H1 (cell line): Measurements from ENCODE around the gene FBXO28. TPM values are rescaled to one million over a fixed set of nuclear protein-coding genes. Genes with fewer than 3 reads are reported as not detected.

Experiments used
- CTCF ChIA-PET: fragments of 300-600 bp; sonication (Branson Sonifier 250); formaldehyde crosslinking; loops from one replicate; lab custom pipeline; 2021; ENCODE audit not compliant: partially characterized antibody; lab: Charles Lee
- POLR2A ChIA-PET: fragments of 300-600 bp; sonication (Branson Sonifier 250); formaldehyde crosslinking; loops from one replicate; lab custom pipeline; 2021; ENCODE audit warnings: inconsistent platforms; ENCODE audit not compliant: partially characterized antibody; lab: Charles Lee
- DNase-seq, 2 experiments: peaks; one replicate each; pipeline versions ENCODE4 v3.0.0 to v3.0.0-alpha.2; 2010 to 2022; ENCODE audit warnings: low spot score in 2 of 2, low read depth in 1 of 2, mixed read lengths in 1 of 2
- FAIRE-seq: peaks from 2 replicates; lab custom pipeline; 2011; peaks lifted over from hg19 to GRCh38; lab: Jason Lieb, UNC
- H2AFZ ChIP-seq: 2 replicates; pipeline ENCODE4 v1.8.1; 2012; ENCODE audit warnings: low read length, inconsistent platforms
- H2AK5ac ChIP-seq: 2 replicates; pipeline ENCODE4 v1.6.1; 2013; ENCODE audit warnings: low read depth, low read length
- H2BK120ac ChIP-seq: replicated peaks from 2 replicates; pipeline ENCODE3; 2013; ENCODE audit warnings: low read depth, low read length, inconsistent platforms
- H2BK12ac ChIP-seq: 2 replicates; pipeline ENCODE4 v1.6.1; 2013; ENCODE audit warnings: low read depth, low read length
- H2BK15ac ChIP-seq: 2 replicates; pipeline ENCODE4 v1.6.1; 2013; ENCODE audit warnings: low read length
- H2BK20ac ChIP-seq: 2 replicates; pipeline ENCODE4 v1.6.1; 2013; ENCODE audit warnings: low read length
- H2BK5ac ChIP-seq: 2 replicates; pipeline ENCODE4 v1.6.1; 2013; ENCODE audit warnings: low read depth, low read length
- H3K14ac ChIP-seq: 2 replicates; pipeline ENCODE4 v1.6.1; 2013; ENCODE audit warnings: inconsistent platforms; ENCODE audit not compliant: insufficient read length
- H3K18ac ChIP-seq: 2 replicates; pipeline ENCODE4 v1.6.1; 2013; ENCODE audit warnings: low read length; ENCODE audit errors: extremely low read depth
- H3K23ac ChIP-seq: 2 replicates; pipeline ENCODE4 v1.6.1; 2013; ENCODE audit warnings: inconsistent platforms; ENCODE audit not compliant: insufficient read length
- H3K23me2 ChIP-seq: 2 replicates; pipeline ENCODE4 v1.6.1; 2013; ENCODE audit warnings: low read depth, low read length
- H3K27ac ChIP-seq: 2 replicates; pipeline ENCODE4 v1.6.1; 2011; ENCODE audit warnings: low read depth, low read length, inconsistent platforms
- H3K27me3 ChIP-seq, 4 experiments: replicated peaks in 1 of 4; 1 replicate in 1 of 4; 2 replicates in 3 of 4; pipeline versions ENCODE4 v1.6.1 to v1.8.1; 2011 to 2013; ENCODE audit warnings: low read length in 3 of 4, mild to moderate bottlenecking in 3 of 4, inconsistent platforms in 2 of 4, mixed read lengths in 2 of 4, moderate library complexity in 1 of 4; ENCODE audit not compliant: control insufficient read depth in 3 of 4, insufficient read depth in 3 of 4; ENCODE audit errors: extremely low read depth in 1 of 4
- H3K36me3 ChIP-seq, 4 experiments: 2 replicates each; pipeline versions ENCODE4 v1.6.1 to v1.8.1; 2011 to 2013; ENCODE audit warnings: mild to moderate bottlenecking in 4 of 4, low read length in 3 of 4, moderate library complexity in 2 of 4, control low read depth in 1 of 4, inconsistent platforms in 1 of 4; ENCODE audit not compliant: insufficient read depth in 4 of 4, control insufficient read depth in 2 of 4
- H3K4ac ChIP-seq: replicated peaks from 2 replicates; pipeline ENCODE3; 2013; ENCODE audit warnings: low read length, low read depth, mixed read lengths, inconsistent platforms; ENCODE audit not compliant: insufficient read length
- H3K4me1 ChIP-seq, 4 experiments: replicated peaks in 1 of 4; 1 replicate in 1 of 4; 2 replicates in 3 of 4; pipeline versions ENCODE4 v1.6.1 to v1.8.1; 2011 to 2013; ENCODE audit warnings: low read length in 3 of 4, inconsistent platforms in 2 of 4, mixed read lengths in 1 of 4; ENCODE audit not compliant: insufficient read depth in 4 of 4, control insufficient read depth in 3 of 4
- H3K4me2 ChIP-seq, 2 experiments: 2 replicates each; pipeline versions ENCODE4 v1.6.1 to v1.8.1; 2011 to 2013; ENCODE audit warnings: low read depth in 2 of 2, low read length in 2 of 2, control low read depth in 1 of 2, inconsistent platforms in 1 of 2, mild to moderate bottlenecking in 1 of 2; ENCODE audit not compliant: insufficient read depth in 1 of 2
- H3K4me3 ChIP-seq, 4 experiments: fragments of 200-600, 300-600 bp in 1 of 4; sonication (generic), shearing (Covaris generic), sonication (Bioruptor Twin) in 1 of 4; 2 replicates each; pipeline versions ENCODE4 v1.5.1 to v1.8.1; 2011 to 2016; ENCODE audit warnings: low read length in 4 of 4, low read depth in 3 of 4, control low read depth in 2 of 4, inconsistent platforms in 2 of 4, mild to moderate bottlenecking in 2 of 4, mixed read lengths in 1 of 4, moderate library complexity in 1 of 4; ENCODE audit not compliant: insufficient read depth in 2 of 4; ENCODE audit errors: extremely low read depth in 1 of 4
- H3K56ac ChIP-seq: replicated peaks from 2 replicates; pipeline ENCODE3; 2013; ENCODE audit warnings: low read depth, mild to moderate bottlenecking, mixed read lengths, low read length, inconsistent platforms; ENCODE audit not compliant: insufficient read length
- H3K79me1 ChIP-seq: 2 replicates; pipeline ENCODE4 v1.6.1; 2013; ENCODE audit warnings: low read depth, low read length, control low read depth
- H3K79me2 ChIP-seq, 2 experiments: 2 replicates each; pipeline versions ENCODE4 v1.6.1 to v1.8.1; 2012 to 2013; ENCODE audit warnings: low read length in 2 of 2, mild to moderate bottlenecking in 2 of 2, inconsistent platforms in 1 of 2; ENCODE audit not compliant: insufficient read depth in 2 of 2, control insufficient read depth in 1 of 2
- H3K9ac ChIP-seq, 4 experiments: replicated peaks in 1 of 4; 1 replicate in 1 of 4; 2 replicates in 3 of 4; pipeline versions ENCODE4 v1.6.1 to v1.8.1; 2011 to 2013; ENCODE audit warnings: low read depth in 3 of 4, low read length in 3 of 4, control low read depth in 2 of 4, mild to moderate bottlenecking in 2 of 4, moderate library complexity in 2 of 4, inconsistent platforms in 1 of 4; ENCODE audit errors: extremely low read depth in 1 of 4
- H3K9me3 ChIP-seq, 2 experiments: 2 replicates each; pipeline versions ENCODE4 v1.6.1 to v1.8.1; 2012 to 2013; ENCODE audit warnings: mild to moderate bottlenecking in 2 of 2, moderate library complexity in 2 of 2, control low read depth in 1 of 2, inconsistent platforms in 1 of 2, low read depth in 1 of 2, low read length in 1 of 2, mixed read lengths in 1 of 2; ENCODE audit not compliant: insufficient read depth in 2 of 2
- H4K20me1 ChIP-seq, 2 experiments: replicated peaks in 1 of 2; 2 replicates each; pipeline versions ENCODE3 to v1.8.1; 2011 to 2013; ENCODE audit warnings: inconsistent platforms in 2 of 2, low read length in 2 of 2, mild to moderate bottlenecking in 1 of 2; ENCODE audit not compliant: insufficient read depth in 2 of 2, control insufficient read depth in 1 of 2
- H4K5ac ChIP-seq: 2 replicates; pipeline ENCODE4 v1.6.1; 2013; ENCODE audit warnings: low read length, low read depth, mixed read lengths, inconsistent platforms; ENCODE audit not compliant: insufficient read length
- H4K8ac ChIP-seq: 2 replicates; pipeline ENCODE4 v1.8.0; 2013; ENCODE audit warnings: mild to moderate bottlenecking, moderate library complexity, low read length, inconsistent platforms; ENCODE audit not compliant: insufficient read depth; ENCODE audit errors: extremely low read depth
- H4K91ac ChIP-seq: replicated peaks from 2 replicates; pipeline ENCODE3; 2013; ENCODE audit warnings: low read length, mixed read lengths, inconsistent platforms; ENCODE audit not compliant: insufficient read length
- HDAC2 ChIP-seq, 2 experiments: fragments of 300-600 bp in 1 of 2; sonication (generic) in 1 of 2; IDR thresholded peaks; 2 replicates each; pipeline ENCODE4 v1.6.1; 2011 to 2012; ENCODE audit warnings: low read depth in 2 of 2, low read length in 2 of 2, mild to moderate bottlenecking in 2 of 2, moderate library complexity in 2 of 2, borderline replicate concordance in 1 of 2, inconsistent platforms in 1 of 2
- WGBS, 2 experiments: shearing (Covaris generic) in 1 of 2; methylation state at CpG; one replicate each; pipeline versions ENCODE4 v1.1.6 to v1.1.7; 2013 to 2015; ENCODE audit warnings: low lambda C conversion rate in 2 of 2, mixed read lengths in 2 of 2, inconsistent platforms in 1 of 2, low coverage in 1 of 2, missing lambda C conversion rate in 1 of 2; ENCODE audit not compliant: insufficient replicate concordance in 2 of 2, insufficient coverage in 1 of 2, insufficient read length in 1 of 2; ENCODE audit errors: extremely low coverage in 1 of 2, missing lambda C conversion rate in 1 of 2; 5-methylcytosine and 5-hydroxymethylcytosine counted together
- polyA plus RNA-seq, 7 experiments: library from polyadenylated mRNA; depleted of rRNA in 3 of 7; stranded (reverse) in 5 of 7; unstranded in 2 of 7; fragments of >200 nt in 5 of 7; fragments of 200-250 nt in 2 of 7; gene quantifications; 1 replicate in 5 of 7; 2 replicates in 1 of 7; 4 replicates in 1 of 7; pipeline versions ENCODE4 v1.2.1 to v1.2.3, GENCODE V29; 2011 to 2013; ENCODE audit warnings: missing spikeins in 2 of 7, mixed read lengths in 2 of 7
- total RNA-seq: library from RNA; stranded (reverse); fragmentation: NEBNext Ultra II Directional; extraction: Animal tissue kit (Norgen Biotek cat#: 25700); gene quantifications from 2 replicates; pipeline ENCODE4 v1.2.1, GENCODE V29; 2021

The FBXO28 gene
- total and polyA plus RNA-seq, 2 of the 8 experiments (the other 6 are each of a cell fraction or from before 2014, with no cell fraction given) = 10.3 to 42.5 TPM

GRCh38 chr1:224141693-224142092 is 27.8 kb downstream of the FBXO28 start:
- Histone ChIP-seq H3K4me2 (no peak overlapping the region), H3K56ac (no peak overlapping the region), H3K36me3 (peaks cover 3 to 30% (median 15%) of the 10 kb centered on the region in 4 experiments; a peak in 7 of 8 replicates), H4K91ac (no peak overlapping the region), H3K27me3 (no peaks in the 10 kb centered on the region), H2BK20ac (no peak overlapping the region), H3K18ac (no peak overlapping the region), H3K4ac (no peak overlapping the region), H3K4me1 (no peaks in the 10 kb centered on the region), H2BK5ac (no peak overlapping the region), H3K9ac (no peak overlapping the region), H3K14ac (no peak overlapping the region), H3K79me1 (no peaks in the 10 kb centered on the region; the same call in 1 of the 2 replicates), H4K5ac (no peak overlapping the region), H2BK120ac (no peak overlapping the region), H2BK12ac (no peak overlapping the region), H2BK15ac (no peak overlapping the region), H3K27ac (no peak overlapping the region), H3K4me3 (no peak overlapping the region), H3K9me3 (no peaks in the 10 kb centered on the region), H4K8ac (no peak overlapping the region), H3K23ac (no peak overlapping the region), H2AK5ac (no peak overlapping the region), H3K23me2 (no peaks in the 10 kb centered on the region), H2AFZ (no peak overlapping the region), H4K20me1 (no peaks in the 10 kb centered on the region), H3K79me2 (no peaks in the 10 kb centered on the region)
- no peak for DNase-seq
- ChIA-PET POLR2A (no interaction called here), CTCF (interaction anchor here (0.8 kb wide), 1 partner anchor 11 kb away, joined by 4 read pairs; no protein-coding TSS in a partner anchor)
- 100% methylated on average over 2 of the region's 3 CpGs; no CpG with 5 or more reads in 1 of the 2 experiments for WGBS, 2 experiments
- FAIRE-seq = no peak
- no peak for TF ChIP-seq HDAC2 (IDR thresholded peaks at IDR 0.05; ENCODE audit: borderline replicate concordance in 1 of 2, low read depth in 2 of 2, low read length in 2 of 2)
